Muscle layer of duodenum (tissue), 2 donors: Measurements from ENCODE around the gene DCLK1.
"Not testable (repeated sequence)": the region's sequence is repeated elsewhere in the genome, so short reads cannot be mapped to it uniquely, and the experiment has no call there.

Experiments
- H3K27ac ChIP-seq: one replicate; pipeline ENCODE4 v1.7.0; 2013; ENCODE audit warnings: mild to moderate bottlenecking, low read length
- H3K27me3 ChIP-seq: one replicate; pipeline ENCODE4 v1.7.0; 2013; ENCODE audit warnings: low read depth, mild to moderate bottlenecking, control low read depth, low read length
- H3K36me3 ChIP-seq, 2 donors: one replicate each; pipeline ENCODE4 v1.7.0; 2013; ENCODE audit warnings: low read length in 2 of 2, control low read depth in 1 of 2, mild to moderate bottlenecking in 1 of 2; ENCODE audit not compliant: insufficient read depth in 2 of 2, control insufficient read depth in 1 of 2
- H3K4me1 ChIP-seq, 2 donors: one replicate each; pipeline ENCODE4 v1.7.0; 2013; ENCODE audit warnings: low read length in 2 of 2, mild to moderate bottlenecking in 2 of 2, control low read depth in 1 of 2, moderate library complexity in 1 of 2; ENCODE audit not compliant: insufficient read depth in 2 of 2, control insufficient read depth in 1 of 2
- H3K4me3 ChIP-seq, 2 donors: one replicate each; pipeline ENCODE4 v1.7.0; 2013; ENCODE audit warnings: low read length in 2 of 2, low read depth in 1 of 2, mild to moderate bottlenecking in 1 of 2
- H3K9me3 ChIP-seq, 2 donors: one replicate each; pipeline ENCODE4 v1.7.0; 2013; ENCODE audit warnings: low read length in 2 of 2, control low read depth in 1 of 2, mild to moderate bottlenecking in 1 of 2; ENCODE audit not compliant: control insufficient read depth in 1 of 2
- donor health status: healthy.

DCLK1 gene

GRCh38 chr13:36102721-36103120, 28.5 kb downstream of the DCLK1 start:
- Histone ChIP-seq H3K4me3 (no peak overlapping the region), H3K9me3 (no peaks in the 10 kb centered on the region), H3K27me3 (no peaks in the 10 kb centered on the region), H3K27ac (no peak overlapping the region), H3K36me3 (no peaks in the 10 kb centered on the region), H3K4me1 (no peaks in the 10 kb centered on the region)

DNA sequence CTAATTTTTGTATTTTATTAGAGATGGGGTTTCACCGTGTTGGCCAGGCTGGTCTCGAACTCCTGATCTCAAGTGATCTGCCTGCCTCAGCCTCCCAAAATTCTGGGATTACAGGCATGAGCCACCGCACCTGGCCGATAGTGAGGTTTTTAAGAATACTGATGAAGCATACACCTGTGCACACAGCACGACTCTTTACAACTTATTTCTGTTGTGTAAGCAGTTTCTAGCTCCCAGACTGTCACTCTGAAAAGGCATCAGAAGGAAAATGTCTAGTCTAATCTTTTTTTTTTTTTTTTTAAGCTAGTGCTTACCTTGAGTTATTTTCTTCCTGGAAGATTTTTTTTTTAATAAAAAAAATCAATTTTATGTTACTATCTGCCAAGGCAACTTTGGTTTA, 29.3 kb downstream of the DCLK1 start:
- not testable (repeated sequence) for H3K9me3 ChIP-seq, H3K4me1 ChIP-seq, H3K36me3 ChIP-seq, H3K27me3 ChIP-seq, H3K4me3 ChIP-seq, H3K27ac ChIP-seq

DNA sequence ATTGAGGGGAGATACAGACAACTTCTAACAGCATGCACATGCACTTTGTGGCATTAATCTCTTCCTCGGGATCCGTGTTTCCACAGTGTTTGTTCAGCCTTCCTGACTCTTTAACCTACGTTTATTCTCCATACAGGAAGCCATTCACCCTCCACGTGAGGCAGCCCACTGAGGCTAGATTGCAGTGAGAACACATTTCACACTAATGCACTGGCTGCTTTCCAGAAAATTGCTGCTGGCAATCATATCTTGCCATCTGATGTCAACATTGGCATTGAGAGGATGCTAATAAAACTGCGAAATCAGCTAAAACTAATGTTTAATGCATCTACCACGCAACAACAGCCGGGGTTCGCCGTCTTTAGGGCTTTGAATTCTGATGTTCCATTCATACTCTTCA, 30.0 kb downstream of the DCLK1 start:
- Histone ChIP-seq H3K36me3 (no peaks in the 10 kb centered on the region), H3K4me3 (no peak overlapping the region), H3K9me3 (no peaks in the 10 kb centered on the region), H3K4me1 (no peaks in the 10 kb centered on the region), H3K27ac (no peak overlapping the region), H3K27me3 (no peaks in the 10 kb centered on the region)

GRCh38 chr13:36098080-36098479, 33.1 kb downstream of the DCLK1 start:
- H3K4me1 ChIP-seq = no peaks in the 10 kb centered on the region
- H3K27me3 ChIP-seq = no peaks in the 10 kb centered on the region
- H3K27ac ChIP-seq = no peak overlapping the region
- no peak overlapping the region for H3K4me3 ChIP-seq
- no peaks in the 10 kb centered on the region for H3K36me3 ChIP-seq
- no peaks in the 10 kb centered on the region for H3K9me3 ChIP-seq

DNA sequence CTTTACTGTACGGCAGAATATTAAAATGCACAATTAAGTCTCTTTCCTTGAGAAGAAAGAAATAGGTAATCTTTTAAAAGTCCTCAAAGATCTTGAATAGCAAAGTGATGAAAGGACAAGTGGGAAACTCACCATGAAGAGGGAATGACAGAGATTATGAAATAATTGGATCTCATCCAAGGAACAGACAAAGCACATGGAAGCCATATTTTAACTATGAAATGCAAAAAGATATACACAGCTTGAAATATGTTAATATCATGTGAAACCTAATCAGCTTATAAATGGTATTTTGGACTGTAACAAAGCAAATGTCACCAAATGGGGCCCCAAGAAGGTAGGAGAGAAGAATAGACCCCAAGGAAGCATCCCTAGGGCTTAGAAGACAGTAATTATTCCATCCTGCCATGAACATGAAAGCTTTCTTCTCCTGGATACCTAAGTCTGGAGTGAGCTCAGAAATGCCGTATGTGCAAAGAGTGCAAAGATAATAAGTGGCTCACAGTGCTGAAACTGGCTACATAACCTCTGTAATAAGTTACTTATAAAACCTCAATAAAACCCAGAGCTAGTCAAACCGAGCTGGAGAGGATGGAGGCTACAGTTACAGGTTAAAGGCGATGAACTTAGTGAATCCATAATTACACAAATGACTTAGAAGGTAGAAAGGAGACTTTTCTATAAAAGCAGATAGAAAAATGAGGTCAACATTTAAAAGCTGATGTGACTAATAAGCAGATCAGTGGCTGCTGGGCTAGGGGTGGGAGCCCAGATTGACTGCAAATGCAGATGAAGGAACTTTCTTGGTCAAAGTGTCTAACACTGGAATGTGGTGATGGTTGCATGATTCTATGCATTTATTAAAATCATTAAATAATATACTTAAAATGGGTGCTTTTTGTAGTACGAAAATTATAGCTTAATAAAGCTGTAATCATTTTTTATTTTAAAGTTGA, 34.4 kb downstream of the DCLK1 start:
- H3K4me1 ChIP-seq = no peaks in the 10 kb centered on the region
- no peaks in the 10 kb centered on the region for H3K9me3 ChIP-seq
- H3K4me3 ChIP-seq = no peak overlapping the region
- H3K27me3 ChIP-seq = no peaks in the 10 kb centered on the region
- H3K27ac ChIP-seq = no peak overlapping the region
- H3K36me3 ChIP-seq = no peaks in the 10 kb centered on the region

DNA sequence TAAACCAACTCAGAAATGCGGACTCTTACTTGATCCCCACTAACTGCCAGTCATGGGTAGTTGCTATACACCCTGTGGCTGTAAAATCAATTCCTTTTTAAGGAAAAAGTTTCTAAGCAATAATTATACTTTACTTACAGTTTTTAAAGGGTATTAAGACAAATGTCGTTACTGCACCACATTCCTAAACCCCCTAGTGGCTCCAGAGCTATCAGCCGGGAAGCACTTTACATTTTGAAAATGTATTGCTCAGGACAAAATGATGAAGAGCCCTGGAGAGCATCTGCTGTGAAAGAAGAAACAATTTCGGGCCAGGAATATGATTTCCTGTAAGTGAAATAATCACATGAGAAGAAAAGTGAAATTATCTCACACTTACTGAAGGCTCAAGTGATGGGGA, 36.7 kb downstream of the DCLK1 start:
- no peaks in the 10 kb centered on the region for H3K36me3 ChIP-seq
- no peaks in the 10 kb centered on the region for H3K27me3 ChIP-seq
- no peaks in the 10 kb centered on the region for H3K4me1 ChIP-seq
- no peak overlapping the region for H3K27ac ChIP-seq
- H3K4me3 ChIP-seq = no peak overlapping the region
- H3K9me3 ChIP-seq = no peaks in the 10 kb centered on the region

DNA sequence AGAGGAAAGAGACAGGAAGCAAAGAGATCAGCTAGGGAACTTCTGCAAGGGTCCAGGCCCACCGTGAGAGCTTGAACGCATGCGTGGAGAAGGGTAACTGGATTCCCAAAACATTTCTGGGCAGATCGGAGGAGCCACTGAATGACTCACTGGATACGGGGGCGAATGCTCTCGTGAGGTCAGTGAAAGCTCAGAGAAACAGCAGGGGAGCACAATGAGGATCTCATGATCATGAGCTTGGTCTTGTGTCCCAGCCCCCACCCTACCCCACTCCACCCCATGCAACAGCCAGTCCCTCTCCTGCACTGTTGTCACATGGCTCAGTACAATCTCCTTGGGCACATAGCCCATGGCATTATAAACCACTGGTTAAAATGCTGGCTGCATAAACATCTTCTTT, 40.6 kb downstream of the DCLK1 start:
- Histone ChIP-seq H3K27me3 (no peaks in the 10 kb centered on the region), H3K4me1 (peaks cover 0 to 3% of the 10 kb centered on the region in 2 donors), H3K4me3 (no peak overlapping the region), H3K36me3 (no peaks in the 10 kb centered on the region), H3K9me3 (no peaks in the 10 kb centered on the region), H3K27ac (no peak overlapping the region)

- peaks cover 0 to 3% of the 10 kb centered on the region in 2 donors for H3K4me1 ChIP-seq
- no peak overlapping the region for H3K4me3 ChIP-seq
- no peaks in the 10 kb centered on the region for H3K36me3 ChIP-seq
- no peak overlapping the region for H3K27ac ChIP-seq
- H3K27me3 ChIP-seq = no peaks in the 10 kb centered on the region
- no peaks in the 10 kb centered on the region for H3K9me3 ChIP-seq
These were observed 42.0 kb downstream of the DCLK1 start for GRCh38 chr13:36089130-36089647.

GRCh38 chr13:36088463-36088862, 42.7 kb downstream of the DCLK1 start:
- Histone ChIP-seq H3K4me1 (peaks cover 0 to 3% of the 10 kb centered on the region in 2 donors), H3K36me3 (no peaks in the 10 kb centered on the region), H3K27me3 (no peaks in the 10 kb centered on the region), H3K4me3 (no peak overlapping the region), H3K9me3 (no peaks in the 10 kb centered on the region), H3K27ac (no peak overlapping the region)

DNA sequence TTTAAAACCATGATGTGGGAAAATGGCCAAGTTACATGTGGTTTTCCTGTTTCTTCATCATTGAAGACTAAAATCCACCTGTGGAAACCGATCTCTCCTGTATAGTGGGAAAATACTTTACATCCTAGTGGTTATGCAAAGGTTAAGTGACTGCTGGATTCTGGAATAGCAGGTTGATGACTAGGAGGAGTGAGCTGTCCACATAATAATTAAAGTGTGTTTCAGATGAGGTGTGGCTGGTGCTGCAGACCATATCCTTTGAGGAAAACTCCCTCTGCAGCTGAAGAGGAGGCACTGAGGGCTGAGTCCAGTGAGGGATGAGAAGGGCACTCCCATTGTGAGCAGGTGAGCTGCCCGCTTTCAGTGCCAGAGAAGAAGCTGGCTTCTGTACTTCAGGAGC, 43.2 kb downstream of the DCLK1 start:
- no peak overlapping the region for H3K27ac ChIP-seq
- peaks cover 0 to 3% of the 10 kb centered on the region in 2 donors for H3K4me1 ChIP-seq
- no peaks in the 10 kb centered on the region for H3K27me3 ChIP-seq
- H3K9me3 ChIP-seq = no peaks in the 10 kb centered on the region
- H3K4me3 ChIP-seq = no peak overlapping the region
- no peaks in the 10 kb centered on the region for H3K36me3 ChIP-seq

- peaks cover 0 to 3% of the 10 kb centered on the region in 2 donors for H3K4me1 ChIP-seq
- no peak overlapping the region for H3K4me3 ChIP-seq
- no peaks in the 10 kb centered on the region for H3K36me3 ChIP-seq
- H3K9me3 ChIP-seq = no peaks in the 10 kb centered on the region
- H3K27me3 ChIP-seq = no peaks in the 10 kb centered on the region
- H3K27ac ChIP-seq = no peak overlapping the region
These were observed 45.1 kb downstream of the DCLK1 start for GRCh38 chr13:36086117-36086516.
